ENCODE data around the gene BCL7A. TPM values are rescaled to one million over a fixed set of nuclear protein-coding genes. Genes with fewer than 3 reads are reported as not detected.

BCL7A gene
- total RNA-seq, 1 donor from 2014 or later, result 11.4 TPM

- peaks cover 12% of the 10 kb centered on the region for H3K36me3 ChIP-seq
- intact Hi-C loops (cut with DNase I), result no loop called here
- ATAC-seq (no peak), DNase-seq (no peak)
- no peak for TF ChIP-seq CTCF (IDR thresholded peaks at IDR 0.05)
- no peaks in the 10 kb centered on the region for H3K27me3 ChIP-seq
- H3K4me1 ChIP-seq, result peaks cover 26% of the 10 kb centered on the region
- H3K4me3 ChIP-seq, result no peak overlapping the region
- peak overlapping the region; percentile 17 for H3K27ac ChIP-seq
- no peaks in the 10 kb centered on the region for H3K9me3 ChIP-seq
Observed at GRCh38 chr12:122059203-122059960, 37.7 kb downstream of the BCL7A start.

GRCh38 chr12:122060081-122060501 lies 38.4 kb downstream of the BCL7A start:
- DNase-seq (no peak), ATAC-seq (no peak)
- Histone ChIP-seq H3K9me3 (no peaks in the 10 kb centered on the region), H3K27ac (peak overlapping the region; percentile 17), H3K4me3 (no peak overlapping the region), H3K36me3 (peaks cover 10% of the 10 kb centered on the region), H3K4me1 (peaks cover 22% of the 10 kb centered on the region), H3K27me3 (no peaks in the 10 kb centered on the region)
- intact Hi-C loops (cut with DNase I), result no loop called here
- no peak for TF ChIP-seq CTCF (IDR thresholded peaks at IDR 0.05)

DNA sequence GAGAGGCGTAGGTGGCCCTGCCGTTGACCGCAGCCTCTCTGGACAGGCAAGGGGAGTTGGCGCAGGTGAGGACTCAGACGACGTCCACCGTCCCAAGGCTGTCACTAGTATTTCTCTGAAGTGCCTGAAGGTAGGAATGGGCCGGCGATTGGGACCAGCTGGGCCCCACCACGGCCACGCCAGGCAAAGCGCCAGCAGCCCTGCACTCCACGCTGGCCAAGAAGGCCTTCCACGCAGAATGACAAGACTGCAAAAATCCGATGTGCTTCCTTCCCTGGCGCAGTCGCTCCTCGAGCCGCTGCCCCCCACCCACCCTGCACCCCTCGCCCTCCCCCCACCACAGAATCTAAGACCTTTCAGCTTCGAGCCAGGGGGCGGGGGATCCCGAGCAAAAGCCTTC lies 39.6 kb downstream of the BCL7A start:
- no peak for ATAC-seq
- H3K4me1 ChIP-seq, result peaks cover 22% of the 10 kb centered on the region

DNA sequence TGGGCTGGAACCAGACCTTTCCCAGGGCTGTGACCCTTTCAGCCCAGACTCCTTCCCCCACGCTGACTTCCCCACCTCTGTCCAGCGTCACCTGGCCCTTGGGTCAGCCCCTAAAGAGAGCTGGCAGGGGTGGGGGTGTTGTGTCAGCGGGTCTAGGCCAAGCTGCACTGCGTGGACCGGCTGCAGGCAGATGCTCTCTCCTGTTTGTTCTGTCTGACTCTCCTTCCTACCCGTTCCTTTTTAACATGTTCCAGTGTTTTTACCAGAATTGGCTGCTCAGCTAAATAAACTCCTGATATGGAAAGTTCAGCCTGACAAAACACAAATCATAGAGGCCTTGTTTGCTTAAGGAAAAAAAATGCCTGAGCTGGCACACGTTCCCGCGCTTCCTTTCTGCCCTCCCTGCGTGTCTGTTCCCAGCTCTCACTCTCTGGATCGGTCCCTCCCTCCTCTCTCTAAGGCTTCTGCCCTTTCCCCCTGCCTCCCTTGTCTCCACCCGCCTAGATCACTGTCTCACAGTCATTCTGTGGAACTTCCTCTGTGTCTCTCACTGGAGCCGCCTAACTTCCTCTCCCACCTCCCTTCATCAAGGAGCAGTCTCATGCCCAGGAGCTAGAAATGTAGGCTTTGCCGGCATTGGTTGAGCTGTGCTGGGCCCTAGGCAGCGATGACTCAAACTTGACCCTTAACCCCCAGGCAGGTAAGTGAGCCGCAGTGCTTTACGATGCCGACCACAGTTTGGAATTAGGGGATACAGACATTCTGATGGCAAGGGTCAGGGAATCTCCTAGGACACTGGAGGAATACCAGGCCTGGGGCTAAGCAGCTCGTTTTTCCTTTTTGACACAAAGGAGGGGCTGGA lies 41.4 kb downstream of the BCL7A start:
- Histone ChIP-seq H3K9me3 (no peaks in the 10 kb centered on the region), H3K27me3 (no peaks in the 10 kb centered on the region), H3K36me3 (peaks cover 8% of the 10 kb centered on the region), H3K4me1 (peaks cover 29% of the 10 kb centered on the region), H3K27ac (peak overlapping the region; percentile 72), H3K4me3 (peak overlapping the region; percentile 12)
- ATAC-seq (peak; percentile 81), DNase-seq (no peak)
- no peak for TF ChIP-seq CTCF (IDR thresholded peaks at IDR 0.05)
- intact Hi-C loops (cut with DNase I), result no loop called here

More for the DNA sequence above, 39.6 kb downstream of the BCL7A start:
- intact Hi-C loops (cut with DNase I), result no loop called here
- no peak overlapping the region for H3K27ac ChIP-seq
- no peak for DNase-seq
- H3K9me3 ChIP-seq, result no peaks in the 10 kb centered on the region
- no peak for TF ChIP-seq CTCF (IDR thresholded peaks at IDR 0.05)
- no peak overlapping the region for H3K4me3 ChIP-seq
- peaks cover 8% of the 10 kb centered on the region for H3K36me3 ChIP-seq
- no peaks in the 10 kb centered on the region for H3K27me3 ChIP-seq

DNA sequence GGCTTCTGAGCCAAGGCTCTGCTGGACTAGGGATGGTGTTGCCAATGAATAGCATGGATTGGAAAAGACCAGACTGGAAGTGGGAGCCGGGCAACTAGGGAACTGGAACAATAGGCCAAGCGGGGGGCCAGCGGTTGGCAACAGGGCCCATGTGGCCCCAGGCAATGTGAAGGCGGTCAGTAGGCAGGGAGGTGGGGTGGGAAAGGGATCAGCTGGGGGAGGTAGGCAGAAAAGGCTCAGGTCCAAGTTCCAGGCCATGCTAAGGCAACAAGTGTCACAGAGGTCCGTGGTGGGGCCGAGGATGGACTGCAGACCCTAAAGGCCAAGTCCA lies 42.0 kb downstream of the BCL7A start:
- ATAC-seq, result no peak
- intact Hi-C loops (cut with DNase I), result no loop called here
- TF ChIP-seq CTCF (IDR thresholded peaks at IDR 0.05), result no peak

More for the DNA sequence above, 42.0 kb downstream of the BCL7A start:
- Histone ChIP-seq H3K27ac (peak overlapping the region; percentile 72), H3K27me3 (no peaks in the 10 kb centered on the region), H3K36me3 (peaks cover 8% of the 10 kb centered on the region), H3K4me1 (peaks cover 34% of the 10 kb centered on the region), H3K4me3 (peak overlapping the region; percentile 12), H3K9me3 (no peaks in the 10 kb centered on the region)
- no peak for DNase-seq

All from upper lobe of right lung (tissue), 1 donor.